Mesenchymal stem cell (in vitro differentiated cells and primary cell): ENCODE data around the gene ZNF276.

ENCODE experiments used
- DNase-seq: peaks from one replicate; pipeline ENCODE4 v3.0.0-alpha.2; 2013
- H2AFZ ChIP-seq: one replicate; pipeline ENCODE4 v1.6.1; 2013; ENCODE audit warnings: low read depth, mild to moderate bottlenecking, control low read depth, inconsistent platforms, low read length, moderate library complexity
- H2AK5ac ChIP-seq: 2 replicates; pipeline ENCODE4 v1.6.1; 2013; ENCODE audit warnings: low read length, moderate library complexity, mild to moderate bottlenecking, inconsistent platforms; ENCODE audit not compliant: severe bottlenecking
- H2BK120ac ChIP-seq: one replicate; pipeline ENCODE4 v1.6.1; 2013; ENCODE audit warnings: low read depth, mild to moderate bottlenecking, inconsistent platforms, low read length, moderate library complexity
- H2BK12ac ChIP-seq, 2 experiments: one replicate each; pipeline ENCODE4 v1.6.1; 2013; ENCODE audit warnings: inconsistent platforms in 2 of 2, low read length in 2 of 2, mild to moderate bottlenecking in 2 of 2, moderate library complexity in 2 of 2, control low read depth in 1 of 2
- H2BK15ac ChIP-seq: one replicate; pipeline ENCODE4 v1.6.1; 2013; ENCODE audit warnings: mild to moderate bottlenecking, low read depth, inconsistent platforms; ENCODE audit not compliant: poor library complexity, severe bottlenecking
- H2BK5ac ChIP-seq: 2 replicates; pipeline ENCODE4 v1.6.1; 2013; ENCODE audit warnings: low read depth, mild to moderate bottlenecking, low read length, control low read depth, inconsistent platforms; ENCODE audit not compliant: poor library complexity, severe bottlenecking
- H3K14ac ChIP-seq, 2 experiments: one replicate each; pipeline ENCODE4 v1.6.1; 2013; ENCODE audit warnings: inconsistent platforms in 2 of 2, low read length in 2 of 2, control low read depth in 1 of 2, mild to moderate bottlenecking in 1 of 2, moderate library complexity in 1 of 2
- H3K18ac ChIP-seq, 2 experiments: one replicate each; pipeline ENCODE4 v1.6.1; 2013; ENCODE audit warnings: inconsistent platforms in 2 of 2, low read length in 2 of 2, control low read depth in 1 of 2, low read depth in 1 of 2, mild to moderate bottlenecking in 1 of 2
- H3K23ac ChIP-seq, 2 experiments: one replicate each; pipeline ENCODE4 v1.6.1; 2013; ENCODE audit warnings: inconsistent platforms in 2 of 2, low read length in 2 of 2, mild to moderate bottlenecking in 2 of 2, moderate library complexity in 2 of 2, control low read depth in 1 of 2
- H3K27ac ChIP-seq: 2 replicates; pipeline ENCODE4 v1.5.1; 2013; ENCODE audit warnings: mild to moderate bottlenecking, moderate library complexity, low read length, control low read depth, inconsistent platforms; ENCODE audit not compliant: poor library complexity, severe bottlenecking
- H3K27me3 ChIP-seq, 2 experiments: 2 replicates each; pipeline versions ENCODE4 v1.6.1 to v1.7.0; 2013; ENCODE audit warnings: low read length in 2 of 2, mild to moderate bottlenecking in 2 of 2, moderate library complexity in 2 of 2, control low read depth in 1 of 2, inconsistent platforms in 1 of 2; ENCODE audit not compliant: control insufficient read depth in 1 of 2, insufficient read depth in 1 of 2
- H3K36me3 ChIP-seq, 2 experiments: 2 replicates each; pipeline versions ENCODE4 v1.6.1 to v1.7.0; 2013; ENCODE audit warnings: low read length in 2 of 2, control low read depth in 1 of 2, inconsistent platforms in 1 of 2, low read depth in 1 of 2, mild to moderate bottlenecking in 1 of 2; ENCODE audit not compliant: insufficient read depth in 2 of 2, control insufficient read depth in 1 of 2
- H3K4ac ChIP-seq, 2 experiments: one replicate each; pipeline ENCODE4 v1.6.1; 2013; ENCODE audit warnings: inconsistent platforms in 2 of 2, low read length in 2 of 2, mild to moderate bottlenecking in 2 of 2, moderate library complexity in 2 of 2, control low read depth in 1 of 2, low read depth in 1 of 2
- H3K4me1 ChIP-seq: 2 replicates; pipeline ENCODE4 v1.6.1; 2013; ENCODE audit warnings: low read depth, low read length, control low read depth; ENCODE audit not compliant: control insufficient read depth, insufficient read depth
- H3K4me2 ChIP-seq: 2 replicates; pipeline ENCODE4 v1.6.1; 2013; ENCODE audit warnings: low read length, mild to moderate bottlenecking, inconsistent platforms; ENCODE audit not compliant: poor library complexity, severe bottlenecking
- H3K4me3 ChIP-seq, 2 experiments: 2 replicates each; pipeline versions ENCODE4 v1.5.1 to v1.7.0; 2013; ENCODE audit warnings: low read length in 2 of 2, mild to moderate bottlenecking in 2 of 2, control low read depth in 1 of 2, low read depth in 1 of 2; ENCODE audit not compliant: insufficient read depth in 1 of 2
- H3K79me1 ChIP-seq: replicated peaks from 2 replicates; pipeline ENCODE4 v1.6.1; 2013; ENCODE audit warnings: mild to moderate bottlenecking, control low read depth, low read length, inconsistent platforms; ENCODE audit not compliant: poor library complexity, severe bottlenecking
- H3K9ac ChIP-seq: 2 replicates; pipeline ENCODE4 v1.7.0; 2013; ENCODE audit warnings: mild to moderate bottlenecking, low read length, moderate library complexity
- H3K9me3 ChIP-seq: 2 replicates; pipeline ENCODE4 v1.7.0; 2013; ENCODE audit warnings: mild to moderate bottlenecking, low read length; ENCODE audit not compliant: control insufficient read depth
- H4K8ac ChIP-seq: one replicate; pipeline ENCODE4 v1.6.1; 2013; ENCODE audit warnings: inconsistent platforms, mild to moderate bottlenecking, low read length, moderate library complexity
- H4K91ac ChIP-seq: one replicate; pipeline ENCODE4 v1.6.1; 2013; ENCODE audit warnings: mild to moderate bottlenecking, low read length, inconsistent platforms
- WGBS: methylation state at CpG from one replicate; pipeline ENCODE4 v1.1.7; 2013; ENCODE audit warnings: mixed read lengths; 5-methylcytosine and 5-hydroxymethylcytosine counted together

ZNF276 gene

DNA sequence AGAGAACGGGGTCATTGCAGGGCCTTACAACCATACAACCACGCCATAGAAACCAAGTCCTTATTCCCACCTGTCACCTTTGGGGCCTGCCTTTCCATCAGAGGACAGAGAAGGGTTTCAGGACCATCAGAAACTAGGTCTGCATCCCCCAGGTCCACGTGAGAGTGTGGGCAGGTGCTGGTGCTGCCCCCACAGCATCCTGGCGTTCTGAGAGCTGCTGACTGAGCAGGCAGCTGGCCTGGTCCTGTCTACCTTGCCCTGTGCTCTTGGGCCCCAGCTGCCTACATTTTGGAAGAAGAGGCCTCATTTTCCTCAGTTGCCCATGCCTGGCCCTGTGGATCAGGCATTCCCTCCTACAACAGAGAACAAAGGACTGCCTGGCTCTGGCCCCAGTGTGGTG, 21.6 kb downstream of the ZNF276 start:
- H3K27ac ChIP-seq, result no peak overlapping the region
- no peaks in the 10 kb centered on the region for H3K4me1 ChIP-seq
- no peak overlapping the region for H3K4me3 ChIP-seq
- H2BK12ac ChIP-seq, result no peak overlapping the region
- peak overlapping the region in 1 of 2 experiments; percentile 50 for H3K23ac ChIP-seq
- no peak overlapping the region for H4K8ac ChIP-seq
- H4K91ac ChIP-seq, result no peak overlapping the region
- DNase-seq, result no peak
- H3K9ac ChIP-seq, result no peak overlapping the region
- H3K79me1 ChIP-seq, result peaks cover 7% of the 10 kb centered on the region
- H2AK5ac ChIP-seq, result no peak overlapping the region
- H3K14ac ChIP-seq, result no peak overlapping the region
- H3K18ac ChIP-seq, result no peak overlapping the region
- no peak overlapping the region for H2BK120ac ChIP-seq
- no peak overlapping the region for H2AFZ ChIP-seq
- no peaks in the 10 kb centered on the region for H3K27me3 ChIP-seq
- WGBS, result 88% methylated on average over 4 of the region's 4 CpGs
- no peak overlapping the region for H2BK5ac ChIP-seq
- H2BK15ac ChIP-seq, result no peak overlapping the region
- no peaks in the 10 kb centered on the region for H3K9me3 ChIP-seq
- no peak overlapping the region for H3K4me2 ChIP-seq
- peak overlapping the region in 1 of 2 experiments; percentile 35 for H3K4ac ChIP-seq
- peaks cover 42 to 64% of the 10 kb centered on the region in 2 experiments for H3K36me3 ChIP-seq

DNA sequence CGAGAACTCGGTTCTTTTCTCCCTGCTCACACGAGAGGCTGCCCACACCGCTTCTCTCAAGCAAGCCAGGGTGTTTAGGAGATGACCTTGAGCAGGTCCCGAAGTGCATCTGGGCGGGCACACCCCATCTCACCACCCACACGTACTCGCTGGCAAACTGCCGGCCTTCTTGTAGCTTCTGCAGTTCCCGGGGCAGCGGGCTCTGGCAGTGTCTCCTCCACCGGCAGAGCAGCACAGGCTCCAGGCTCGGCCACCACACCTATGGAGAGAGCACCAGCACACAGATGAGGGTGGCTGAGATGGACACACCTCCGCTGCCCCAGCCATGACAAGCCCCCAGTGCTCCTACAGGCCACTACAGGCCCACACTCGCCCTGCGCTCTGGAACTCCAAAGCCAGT, 23.5 kb downstream of the ZNF276 start:
- Histone ChIP-seq H3K79me1 (peaks cover 2% of the 10 kb centered on the region), H2AFZ (no peak overlapping the region), H2AK5ac (no peak overlapping the region), H3K18ac (no peak overlapping the region), H3K36me3 (peaks cover 32 to 52% of the 10 kb centered on the region in 2 experiments), H2BK5ac (no peak overlapping the region), H3K14ac (no peak overlapping the region), H2BK120ac (no peak overlapping the region), H3K9ac (no peak overlapping the region), H3K27me3 (no peaks in the 10 kb centered on the region), H2BK15ac (no peak overlapping the region), H3K4ac (no peak overlapping the region), H3K27ac (no peak overlapping the region), H2BK12ac (no peak overlapping the region), H3K23ac (no peak overlapping the region), H4K8ac (no peak overlapping the region), H4K91ac (no peak overlapping the region), H3K4me1 (no peaks in the 10 kb centered on the region), H3K4me3 (no peak overlapping the region), H3K9me3 (no peaks in the 10 kb centered on the region), H3K4me2 (no peak overlapping the region)
- 98% methylated on average over 16 of the region's 16 CpGs for whole genome bisulfite sequencing
- no peak for DNase-seq

GRCh38 chr16:89746043-89746442, 24.7 kb downstream of the ZNF276 start:
- Histone ChIP-seq H3K36me3 (peaks cover 22 to 42% of the 10 kb centered on the region in 2 experiments), H3K4ac (no peak overlapping the region), H3K9ac (no peak overlapping the region), H2BK5ac (no peak overlapping the region), H3K27ac (no peak overlapping the region), H3K14ac (no peak overlapping the region), H3K4me1 (no peaks in the 10 kb centered on the region), H4K8ac (no peak overlapping the region), H2BK12ac (no peak overlapping the region), H2BK15ac (no peak overlapping the region), H2AFZ (no peak overlapping the region), H3K4me2 (no peak overlapping the region), H2AK5ac (no peak overlapping the region), H3K27me3 (no peaks in the 10 kb centered on the region), H4K91ac (no peak overlapping the region), H3K18ac (no peak overlapping the region), H3K9me3 (no peaks in the 10 kb centered on the region), H3K4me3 (no peak overlapping the region), H3K23ac (no peak overlapping the region), H2BK120ac (no peak overlapping the region), H3K79me1 (peaks cover 2% of the 10 kb centered on the region)
- no peak for DNase-seq
- 93% methylated on average over 15 of the region's 15 CpGs for WGBS

- Histone ChIP-seq H3K9ac (no peak overlapping the region), H3K4ac (no peak overlapping the region), H2AFZ (no peak overlapping the region), H3K4me3 (no peak overlapping the region), H2AK5ac (no peak overlapping the region), H3K4me2 (no peak overlapping the region), H2BK12ac (no peak overlapping the region), H3K14ac (no peak overlapping the region), H3K18ac (no peak overlapping the region), H2BK5ac (no peak overlapping the region), H3K27me3 (no peaks in the 10 kb centered on the region), H3K79me1 (peaks cover 2% of the 10 kb centered on the region), H4K8ac (no peak overlapping the region), H3K27ac (no peak overlapping the region), H3K23ac (no peak overlapping the region), H2BK120ac (no peak overlapping the region), H2BK15ac (no peak overlapping the region), H3K36me3 (peaks cover 15 to 26% of the 10 kb centered on the region in 2 experiments), H3K9me3 (no peaks in the 10 kb centered on the region), H3K4me1 (no peaks in the 10 kb centered on the region), H4K91ac (no peak overlapping the region)
- no peak for DNase-seq
- WGBS, result 97% methylated on average over 9 of the region's 9 CpGs
Observed at GRCh38 chr16:89748076-89748475, 26.7 kb downstream of the ZNF276 start.
